Lung (tissue), 12 donors: ENCODE results near the gene PGD. TPM values are rescaled to one million over a fixed set of nuclear protein-coding genes. Genes with fewer than 3 reads are reported as not detected.

ENCODE experiments used
- ATAC-seq: fragments of 200-7000 bp; cut with Tn5 transposase; one replicate; pipeline ENCODE4 v1.9.1; 2020; ENCODE audit warnings: moderate number of reproducible peaks; ENCODE audit not compliant: insufficient read depth, low FRiP score
- DNase-seq, 3 donors: peaks; one replicate each; pipeline ENCODE4 v3.0.0-alpha.2; 2013 to 2017
- H3K27ac ChIP-seq, 2 donors: one replicate each; pipeline ENCODE4 v1.5.1; 2013; ENCODE audit warnings: mild to moderate bottlenecking in 2 of 2, moderate library complexity in 2 of 2, control low read depth in 1 of 2, inconsistent platforms in 1 of 2, low read depth in 1 of 2, low read length in 1 of 2
- H3K27me3 ChIP-seq, 3 donors: one replicate each; pipeline ENCODE4 v1.5.1; 2013; ENCODE audit warnings: low read length in 2 of 3; ENCODE audit not compliant: control insufficient read depth in 3 of 3, insufficient read depth in 3 of 3
- H3K36me3 ChIP-seq, 4 donors: one replicate each; pipeline ENCODE4 v1.5.1; 2013; ENCODE audit warnings: low read length in 4 of 4, mild to moderate bottlenecking in 1 of 4, moderate library complexity in 1 of 4; ENCODE audit not compliant: control insufficient read depth in 4 of 4, insufficient read depth in 4 of 4
- H3K4me1 ChIP-seq, 5 donors: one replicate each; pipeline ENCODE4 v1.5.1; 2013; ENCODE audit warnings: low read length in 5 of 5, mild to moderate bottlenecking in 2 of 5, moderate library complexity in 1 of 5; ENCODE audit not compliant: control insufficient read depth in 5 of 5, insufficient read depth in 5 of 5
- H3K4me3 ChIP-seq: one replicate; pipeline ENCODE4 v1.5.1; 2013; ENCODE audit warnings: mild to moderate bottlenecking, control low read depth, moderate library complexity
- H3K9ac ChIP-seq, 2 donors: one replicate each; pipeline ENCODE4 v1.5.1; 2013; ENCODE audit warnings: low read length in 2 of 2, control low read depth in 1 of 2; ENCODE audit not compliant: insufficient read depth in 1 of 2
- H3K9me3 ChIP-seq, 4 donors: one replicate each; pipeline ENCODE4 v1.5.1; 2013; ENCODE audit warnings: low read length in 3 of 4, mild to moderate bottlenecking in 1 of 4, moderate library complexity in 1 of 4; ENCODE audit not compliant: control insufficient read depth in 4 of 4, insufficient read depth in 3 of 4
- CTCF ChIP-seq: IDR thresholded peaks from 2 replicates; pipeline ENCODE4 v1.5.1; 2012; ENCODE audit warnings: mild to moderate bottlenecking; ENCODE audit errors: control extremely low read depth, extremely low read depth
- WGBS, 2 donors: extraction: QIAGEN DNeasy Blood & Tissue Kit; methylation state at CpG; one replicate each; pipeline ENCODE4 v1.1.7; 2013; 5-methylcytosine and 5-hydroxymethylcytosine counted together
- polyA plus RNA-seq, 2 donors: library from polyadenylated mRNA; stranded (reverse); fragments of 200-250 nt; gene quantifications; one replicate each; pipeline ENCODE4 v1.2.1, GENCODE V29; 2013
- total RNA-seq, 2 donors: library from RNA; depleted of rRNA in 1 of 2; stranded (reverse); fragments of >200 nt in 1 of 2; gene quantifications; one replicate each; pipeline ENCODE4 v1.2.1, GENCODE V29; 2014 to 2021
- donor health status: control.
- donor health status: control.
- donor health status: Bipolar disorder and iron deficiency.
- donor health status: healthy.
- donor health status: DM: yes; HTN: yes; CAD: no.

PGD gene
- total and polyA plus RNA-seq, 4 donors, result 47.8 to 421 (median 164) TPM

DNA sequence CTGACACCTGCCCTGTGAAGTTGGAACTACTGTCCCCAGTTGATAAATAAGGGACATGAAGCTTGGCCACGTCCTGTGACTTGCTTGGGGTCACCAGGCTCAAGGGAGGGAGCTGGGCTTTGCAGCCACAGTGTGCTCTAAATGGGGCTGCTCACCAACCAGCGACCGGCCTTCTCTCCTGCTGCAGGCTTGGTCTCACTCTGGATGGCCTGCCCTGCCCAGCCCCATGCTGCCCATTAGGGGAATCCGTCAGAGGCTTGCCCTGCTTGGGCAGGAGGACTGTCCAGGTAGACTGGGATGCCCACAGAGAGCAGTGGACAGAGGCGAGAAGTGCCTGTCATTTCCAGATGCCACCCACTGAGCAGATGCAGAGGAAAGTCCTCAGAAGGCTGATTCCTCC, 30.1 kb downstream of the PGD start:
- Histone ChIP-seq H3K36me3 (peaks cover 0 to 1% (median 0%) of the 10 kb centered on the region in 4 donors), H3K4me1 (peaks cover 0 to 26% (median 4%) of the 10 kb centered on the region in 5 donors), H3K9me3 (no peaks in the 10 kb centered on the region), H3K27me3 (no peaks in the 10 kb centered on the region), H3K27ac (no peak overlapping the region), H3K4me3 (no peak overlapping the region), H3K9ac (no peak overlapping the region)
- DNase-seq (no peak), ATAC-seq (no peak)
- WGBS, 2 donors, result 89% methylated on average over 5 of the region's 5 CpGs
- no peak for TF ChIP-seq CTCF

GRCh38 chr1:10429868-10430215, 31.0 kb downstream of the PGD start:
- WGBS, 2 donors, result 18 to 25% methylated on average over 16 of the region's 16 CpGs
- peak overlapping the region in 1 of 2 donors; percentile 58 for H3K27ac ChIP-seq
- H3K4me1 ChIP-seq, result peaks cover 0 to 20% (median 3%) of the 10 kb centered on the region in 5 donors
- no peaks in the 10 kb centered on the region for H3K9me3 ChIP-seq
- DNase-seq, result peak in 2 of 3 donors; percentile 20 to 33
- ATAC-seq, result peak; percentile 13
- peaks cover 0 to under 1% (median 0%) of the 10 kb centered on the region in 4 donors for H3K36me3 ChIP-seq
- H3K9ac ChIP-seq, result peak overlapping the region in 1 of 2 donors; percentile 70
- no peak for TF ChIP-seq CTCF
- H3K4me3 ChIP-seq, result no peak overlapping the region
- H3K27me3 ChIP-seq, result no peaks in the 10 kb centered on the region

DNA sequence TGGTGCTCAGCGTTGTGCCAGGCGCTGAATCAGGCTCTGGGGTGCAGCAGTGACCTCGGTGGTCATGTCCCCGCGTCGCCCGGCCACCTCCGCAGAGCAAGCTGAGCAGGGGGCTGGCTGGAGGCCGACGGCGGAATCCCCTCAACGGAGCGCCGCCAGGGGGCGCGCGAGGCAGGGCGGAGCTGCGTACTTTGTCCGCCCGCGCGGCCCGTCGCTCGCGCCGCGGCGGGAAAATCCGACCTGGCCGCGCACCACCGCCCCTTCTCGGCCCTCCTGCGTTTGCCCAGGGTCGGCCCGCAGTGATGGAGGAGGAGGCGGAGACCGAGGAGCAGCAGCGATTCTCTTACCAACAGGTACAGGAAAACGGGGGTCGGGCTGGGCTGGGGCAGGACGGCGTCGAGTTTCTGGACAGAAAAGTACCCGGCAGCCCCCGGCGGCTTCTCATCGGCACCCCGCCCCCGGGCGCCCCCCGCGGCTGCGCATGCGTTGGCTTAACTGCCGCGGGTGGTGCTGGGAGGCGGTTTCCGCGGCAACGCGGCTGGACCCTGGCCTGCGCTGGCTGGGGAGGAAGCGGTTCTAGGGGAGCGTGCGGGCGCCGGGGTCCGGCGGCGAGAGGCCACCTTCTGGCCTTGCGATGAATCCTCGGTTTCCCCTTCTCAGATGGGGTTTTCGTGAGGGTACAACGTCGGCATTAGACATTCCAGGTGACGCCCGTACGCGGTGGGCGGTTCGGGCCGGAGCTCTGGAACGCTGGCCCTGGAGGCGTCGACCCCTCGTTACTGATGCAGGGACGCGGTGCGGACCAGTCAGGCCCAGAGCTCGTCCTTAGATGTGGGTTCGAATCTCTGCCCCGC, 31.6 kb downstream of the PGD start, which contains the start of gene CENPS:
Gene CENPS, plus strand, starts transcription at position 218 of the 854 bp plus-strand sequence. Its CDS starts 85 bp downstream, at position 303.
- Histone ChIP-seq H3K27ac (peak within 1 kb of the TSS; percentile 27 to 78), H3K27me3 (no peaks in the 10 kb centered on the region), H3K4me3 (peak within 1 kb of the TSS; percentile 81), H3K4me1 (peaks cover 0 to 20% (median 3%) of the 10 kb centered on the region in 5 donors), H3K9ac (peak within 1 kb of the TSS; percentile 8 to 70), H3K9me3 (no peaks in the 10 kb centered on the region), H3K36me3 (peaks cover 0 to 2% (median 0%) of the 10 kb centered on the region in 4 donors)
- DNase-seq, result peak; percentile 94 to 95 (median 94)
- WGBS, 2 donors, result 0 to 1% methylated on average over 95 of the region's 95 CpGs
- peak; percentile 93 for ATAC-seq
- TF ChIP-seq CTCF, result peak; percentile 85
